Uterus (tissue), 2 donors: ENCODE results near the gene ZCCHC7.

Experiments used
- CTCF ChIP-seq, 4 experiments: fragments of 200-600 bp in 2 of 4; fragments of 450-650 bp in 2 of 4; sonication (generic) in 2 of 4; IDR thresholded peaks; one replicate each; pipeline ENCODE4 v1.5.1; 2016 to 2019; ENCODE audit warnings: antibody characterized with exemption in 4 of 4, mild to moderate bottlenecking in 2 of 4, moderate library complexity in 1 of 4
- POLR2A ChIP-seq, 2 donors: fragments of 450-650 bp; IDR thresholded peaks; one replicate each; pipeline ENCODE4 v1.6.1; 2016; ENCODE audit warnings: antibody characterized with exemption in 2 of 2, mild to moderate bottlenecking in 1 of 2, moderate library complexity in 1 of 2

DNA sequence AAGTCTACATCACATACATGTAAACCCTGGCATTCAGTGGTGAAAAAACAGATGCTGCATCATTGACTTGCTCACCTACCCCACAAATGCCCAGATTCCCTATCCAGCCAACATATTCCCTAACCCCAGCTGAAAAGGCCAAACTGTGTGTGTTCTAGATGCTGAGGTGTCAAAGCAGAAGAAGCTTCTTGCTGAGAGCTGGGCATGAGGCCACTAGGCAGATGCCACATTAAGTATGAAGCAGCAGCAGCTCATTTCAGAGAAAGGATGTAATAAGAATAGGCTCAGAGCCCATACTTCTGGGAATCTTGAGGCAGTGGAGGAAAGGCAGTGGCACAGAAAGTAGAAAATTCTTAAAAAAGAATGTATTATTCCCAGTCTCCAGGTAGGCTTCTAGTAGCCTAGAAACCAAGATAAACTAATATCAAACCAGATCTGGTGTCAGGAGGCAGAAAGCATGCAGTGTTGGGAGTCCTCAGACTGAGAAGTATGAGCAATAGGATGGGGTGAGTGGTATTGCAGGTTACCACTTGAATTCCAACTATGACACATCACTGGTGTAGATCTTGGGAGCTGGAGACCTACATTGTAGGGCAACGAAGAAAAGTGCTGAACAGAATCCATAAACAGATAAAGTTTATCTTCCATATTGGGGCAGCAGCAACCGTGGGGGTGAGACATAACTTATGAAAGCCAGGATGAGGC is 230.3 kb downstream of the ZCCHC7 start:
- TF ChIP-seq CTCF (IDR thresholded peaks at IDR 0.05) (no peak), POLR2A (IDR thresholded peaks at IDR 0.05) (no peak)
